DMS53 treated with DMSO at 0.1 percent for 48 hours (cell line): ENCODE results near the gene SH3PXD2A.
"Not testable (repeated sequence)": the region's sequence is repeated elsewhere in the genome, so short reads cannot be mapped to it uniquely, and the experiment has no call there.

ENCODE experiments used
- DNase-seq: peaks from one replicate; lab custom pipeline; 2025; ENCODE audit not compliant: unreplicated experiment; lab: John Stamatoyannopoulos, UW

The SH3PXD2A gene

GRCh38 chr10:103652599-103653281 lies 202.6 kb downstream of the SH3PXD2A start:
- no peak for DNase-seq

DNA sequence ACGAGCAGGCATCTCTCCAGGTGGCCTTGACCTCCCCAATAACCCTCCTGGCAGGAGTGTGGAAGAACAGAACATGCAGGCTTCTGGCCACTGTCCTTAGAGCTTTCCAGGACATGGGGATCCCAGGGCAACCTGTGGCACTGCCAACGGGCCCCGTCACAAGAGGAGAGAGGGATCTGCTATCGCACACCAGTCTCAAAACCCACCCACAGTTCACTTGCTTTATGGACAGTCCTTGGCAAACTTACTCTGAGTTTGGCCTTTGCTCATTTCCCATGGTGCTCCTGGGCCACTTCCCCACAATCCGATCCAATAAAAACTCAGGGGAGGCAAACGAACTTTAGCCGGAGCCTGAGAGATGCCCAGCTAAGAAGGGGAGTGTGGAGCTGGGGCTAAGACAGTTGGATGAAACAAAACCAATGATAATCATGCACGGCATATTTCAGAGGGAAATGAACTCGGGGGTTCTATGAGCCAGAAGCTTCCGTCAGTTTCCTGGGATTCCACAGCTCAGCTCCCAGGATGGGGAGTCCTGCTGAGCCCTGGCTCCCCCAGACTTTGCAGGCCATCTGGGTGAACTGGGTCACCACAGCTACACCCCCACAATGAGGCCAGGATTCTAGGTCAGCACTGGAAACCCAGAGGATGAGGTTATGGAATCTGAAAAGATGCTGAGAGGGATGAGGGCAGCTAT lies 203.4 kb downstream of the SH3PXD2A start:
- no peak for DNase-seq

DNA sequence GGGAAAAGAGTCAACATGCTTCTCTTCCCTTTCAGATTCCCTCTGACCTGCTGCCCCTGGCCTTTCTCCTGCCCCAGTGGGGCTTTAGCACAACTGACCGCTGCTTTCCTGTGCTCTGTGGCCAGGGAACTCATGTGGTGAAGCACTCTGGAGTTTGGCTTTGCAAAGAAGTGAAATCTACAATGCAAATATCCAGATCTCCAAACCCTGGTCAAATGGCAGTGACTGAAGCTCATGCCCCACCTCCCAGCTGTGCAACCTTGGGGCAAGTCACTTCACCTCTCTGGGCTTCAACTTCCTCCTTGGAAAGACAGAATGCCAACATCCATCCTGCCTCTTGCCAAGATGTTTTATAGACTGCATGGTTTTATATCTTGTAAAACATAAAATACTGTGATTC lies 204.0 kb downstream of the SH3PXD2A start:
- no peak for DNase-seq

GRCh38 chr10:103649654-103650423 lies 205.5 kb downstream of the SH3PXD2A start:
- DNase-seq = peak; percentile 52

- no peak for DNase-seq
Observed at GRCh38 chr10:103648636-103649532, 206.5 kb downstream of the SH3PXD2A start.

DNA sequence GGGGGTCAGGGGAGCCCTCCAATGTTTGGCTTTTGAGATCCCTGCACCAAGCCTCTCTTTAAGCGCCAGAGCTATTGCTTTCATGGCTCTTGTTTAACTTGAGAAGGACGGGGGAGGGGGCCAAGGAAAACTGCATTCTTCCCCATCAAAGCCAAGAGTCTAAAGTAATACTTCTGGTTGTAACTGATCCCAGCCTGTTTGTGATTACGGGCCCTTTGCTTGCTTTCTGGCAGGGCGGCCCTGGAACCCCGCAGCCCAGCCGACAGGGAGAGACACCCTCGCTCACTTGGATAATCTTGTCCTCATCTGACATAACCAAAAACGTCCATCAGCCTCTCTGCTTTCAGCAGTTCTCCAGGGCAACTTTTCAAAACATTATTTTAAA lies 207.1 kb downstream of the SH3PXD2A start:
- DNase-seq = no peak

DNA sequence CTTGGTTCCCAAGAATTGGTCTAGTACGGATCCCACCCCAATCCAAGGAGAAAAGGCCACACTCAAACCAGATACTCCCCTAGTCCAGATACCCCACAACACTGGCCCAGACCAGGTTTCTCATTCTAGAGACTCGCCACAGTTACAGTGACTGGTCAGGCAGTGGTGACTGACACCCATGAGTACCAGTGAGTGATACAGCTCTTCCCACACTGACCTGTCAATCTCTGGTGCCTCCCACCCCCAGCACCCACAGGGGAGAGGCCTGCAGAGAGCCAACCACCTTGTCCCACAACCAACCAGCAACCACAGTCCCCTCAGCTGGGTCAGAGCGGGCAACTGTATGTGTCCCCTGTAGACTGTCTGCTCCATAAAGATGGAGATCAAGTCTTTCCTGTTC lies 209.1 kb downstream of the SH3PXD2A start:
- DNase-seq = no peak

DNA sequence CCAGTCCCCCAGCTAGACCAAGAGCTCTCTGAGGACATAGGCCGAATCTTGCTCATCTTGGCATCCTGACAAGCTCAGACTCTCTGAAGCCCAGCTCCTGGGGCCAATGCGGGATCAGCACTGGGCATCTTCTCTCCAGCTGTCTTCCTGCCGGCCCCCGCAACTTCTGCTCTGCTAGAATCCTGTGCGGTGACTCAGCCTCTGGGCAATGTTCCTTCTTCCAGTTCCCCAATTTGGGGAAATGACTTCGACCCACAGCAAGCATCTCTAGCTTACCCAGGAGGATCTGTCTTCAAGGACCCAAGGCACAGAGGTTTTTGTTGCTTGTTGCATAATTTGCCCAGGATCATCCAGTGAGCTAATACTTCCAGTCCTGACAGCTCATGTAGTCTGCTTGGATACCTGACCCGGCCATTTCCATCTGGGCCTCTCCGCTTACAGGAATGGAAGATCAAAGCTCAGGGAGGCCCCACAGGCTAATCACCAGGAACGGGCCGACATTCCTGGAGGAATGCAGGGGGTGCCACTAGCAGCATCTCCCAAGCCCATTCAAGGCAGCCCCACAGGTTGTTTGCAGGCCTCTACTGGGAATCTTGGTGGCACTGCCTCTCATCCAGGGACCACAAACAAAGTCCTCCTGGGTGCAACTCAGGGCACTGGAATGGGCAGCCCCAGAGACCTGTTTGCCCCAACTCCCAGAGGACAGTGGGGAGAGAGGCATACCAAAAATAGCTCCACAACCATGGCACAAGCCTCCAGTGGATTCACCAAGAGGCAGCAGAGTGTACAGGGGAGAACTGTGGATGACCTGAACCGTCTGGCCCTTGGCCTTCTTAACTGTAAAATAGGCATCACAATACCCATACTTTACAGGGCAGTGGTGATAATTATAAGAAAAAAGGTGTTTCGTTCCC lies 210.0 kb downstream of the SH3PXD2A start:
- no peak for DNase-seq

- DNase-seq = no peak
Observed at GRCh38 chr10:103643381-103643780, 212.0 kb downstream of the SH3PXD2A start.

DNA sequence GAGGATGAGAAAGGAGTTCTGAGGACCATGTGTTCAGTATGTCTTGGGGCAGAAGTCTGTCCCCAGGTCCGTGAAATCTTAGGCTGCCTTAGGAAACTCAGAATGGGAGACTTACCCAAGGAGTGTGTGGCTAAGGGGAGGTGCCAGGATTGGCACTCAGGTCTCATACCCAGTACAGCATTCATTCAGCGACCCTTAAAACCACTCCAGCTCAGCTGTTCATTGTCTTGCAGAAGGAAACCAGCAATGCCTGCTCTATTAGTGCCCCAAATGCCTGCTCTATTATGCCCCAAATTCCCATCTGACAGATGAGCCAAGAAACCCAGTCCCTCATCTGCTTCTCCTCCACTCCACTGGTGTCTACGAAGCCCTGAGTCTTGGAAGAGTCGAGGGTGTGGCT lies 214.1 kb downstream of the SH3PXD2A start:
- DNase-seq = no peak

DNA sequence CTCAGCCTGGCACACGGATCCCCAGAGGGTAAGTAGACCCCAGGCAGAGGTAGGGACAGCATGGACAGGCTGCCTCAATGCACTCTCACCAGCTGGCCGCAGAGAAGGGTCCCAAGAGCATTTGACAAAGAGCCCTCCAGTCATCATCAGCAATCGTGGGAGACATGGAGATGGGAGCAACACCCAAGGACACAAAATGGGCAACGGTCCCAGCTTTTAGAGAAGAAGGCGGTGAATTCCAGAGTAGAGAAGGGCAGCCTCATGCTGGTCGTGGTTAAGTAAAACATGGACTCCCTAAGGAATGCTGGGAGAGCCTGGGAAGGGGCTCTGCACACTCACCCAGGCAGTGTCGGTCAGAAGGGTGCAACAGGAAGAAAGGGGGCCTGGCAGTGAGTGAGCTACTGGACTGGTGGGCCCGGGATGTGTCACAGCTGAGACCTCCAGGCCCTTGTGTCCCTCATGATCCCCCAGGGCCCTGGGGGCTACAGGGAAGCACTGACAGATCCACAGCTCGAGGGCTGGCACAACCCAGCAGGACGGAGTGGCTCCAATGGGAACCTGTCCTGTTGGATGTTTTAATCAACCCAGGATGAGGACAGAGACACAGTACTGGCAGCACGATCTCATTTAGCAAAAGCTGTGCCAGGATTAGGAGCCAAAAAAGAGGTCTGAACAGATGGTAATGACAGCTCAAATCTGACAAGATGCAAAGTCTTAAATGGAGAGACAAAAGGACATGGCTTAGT lies 214.8 kb downstream of the SH3PXD2A start:
- no peak for DNase-seq

- DNase-seq = no peak
Observed at GRCh38 chr10:103638948-103639347, 216.4 kb downstream of the SH3PXD2A start.

DNA sequence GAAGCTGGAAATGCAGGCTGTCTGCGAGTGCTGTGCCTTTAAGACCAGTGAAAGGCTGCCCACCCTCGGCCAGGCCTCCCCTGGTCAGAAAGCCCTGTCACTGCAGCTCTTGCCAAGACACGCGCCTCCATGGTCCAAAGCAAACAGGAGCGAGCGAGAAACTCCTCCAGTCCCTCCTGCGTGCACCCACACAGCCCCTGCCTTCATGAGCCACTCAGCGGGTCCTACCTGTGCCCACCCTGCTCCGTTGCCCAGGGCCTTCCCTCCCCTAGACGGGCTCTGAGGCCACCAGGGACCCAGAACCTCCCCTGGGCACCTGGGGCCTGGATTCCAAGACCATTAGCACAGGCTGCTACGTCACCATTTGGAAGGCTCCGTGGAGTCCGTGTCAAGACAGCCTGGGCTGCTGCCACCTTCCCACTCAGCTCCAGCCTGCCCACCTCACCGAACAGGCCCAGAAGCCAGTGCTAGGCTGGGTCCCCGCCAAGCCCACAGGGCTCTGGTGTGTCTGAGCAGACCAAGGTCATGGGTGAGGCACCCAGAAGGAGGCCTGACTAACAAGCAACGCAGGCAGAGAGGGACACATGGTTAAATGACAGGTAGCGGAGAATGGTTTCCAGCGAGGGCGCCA lies 217.3 kb downstream of the SH3PXD2A start:
- DNase-seq = no peak

DNA sequence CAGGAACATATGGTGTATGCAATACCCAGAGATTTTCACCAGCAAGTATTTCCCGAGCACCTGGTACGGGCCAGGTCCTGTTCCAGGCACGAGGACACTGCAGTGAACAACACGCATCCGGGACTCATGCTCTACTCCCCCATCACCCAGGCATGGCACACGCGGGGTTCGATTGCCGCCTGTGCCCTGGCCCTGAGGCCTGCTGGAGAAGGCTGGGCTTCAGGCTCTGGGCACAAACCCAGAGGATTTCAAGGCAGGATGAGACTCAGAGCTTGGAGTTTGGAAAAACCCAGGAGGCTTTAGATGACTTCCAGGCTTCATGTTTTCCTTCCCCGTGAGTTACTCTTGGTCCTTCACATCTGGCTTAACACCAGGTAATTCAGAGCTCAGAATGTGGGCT lies 218.4 kb downstream of the SH3PXD2A start:
- DNase-seq = no peak

DNA sequence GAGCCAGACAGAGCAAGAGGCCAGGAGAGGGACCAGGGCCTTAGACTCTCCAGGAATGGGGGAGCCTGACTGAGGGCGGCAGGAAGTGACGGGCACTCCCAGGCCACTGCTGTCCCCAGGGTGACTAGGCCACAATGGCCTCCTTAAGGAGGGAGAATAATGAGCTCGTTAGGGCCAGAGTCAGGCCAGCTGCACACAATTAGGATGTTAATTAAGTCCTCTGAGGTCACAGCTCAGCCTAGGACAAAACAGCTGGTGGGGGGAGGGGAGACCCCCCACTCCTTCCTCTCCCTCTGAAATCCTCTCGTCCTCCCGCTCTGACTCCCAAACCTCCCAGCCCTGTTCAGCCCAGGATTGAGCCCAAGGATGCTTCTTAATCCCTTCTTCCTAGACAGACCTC lies 218.9 kb downstream of the SH3PXD2A start:
- DNase-seq = no peak

- no peak for DNase-seq
Observed at GRCh38 chr10:103635580-103635979, 219.8 kb downstream of the SH3PXD2A start.

DNA sequence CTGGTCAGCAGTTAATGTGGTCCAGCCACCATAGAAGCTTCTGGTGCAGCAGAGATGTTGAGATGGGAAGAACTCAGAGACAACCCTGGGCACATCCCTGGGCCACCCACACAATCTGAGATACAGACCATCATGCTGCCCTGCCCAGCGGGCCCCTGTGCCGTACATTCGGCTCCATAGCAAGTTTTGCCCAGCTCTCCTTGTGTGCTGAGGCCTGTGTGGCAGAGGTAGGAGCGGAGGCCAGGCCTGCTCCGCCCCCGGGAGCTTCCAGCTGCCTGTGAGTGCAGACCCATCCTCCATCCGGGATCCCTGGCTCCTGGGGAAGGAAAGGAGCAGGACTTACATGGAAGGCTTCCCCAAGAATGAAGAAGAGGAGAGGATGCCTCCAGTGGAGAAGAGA lies 221.5 kb downstream of the SH3PXD2A start:
- no peak for DNase-seq

DNA sequence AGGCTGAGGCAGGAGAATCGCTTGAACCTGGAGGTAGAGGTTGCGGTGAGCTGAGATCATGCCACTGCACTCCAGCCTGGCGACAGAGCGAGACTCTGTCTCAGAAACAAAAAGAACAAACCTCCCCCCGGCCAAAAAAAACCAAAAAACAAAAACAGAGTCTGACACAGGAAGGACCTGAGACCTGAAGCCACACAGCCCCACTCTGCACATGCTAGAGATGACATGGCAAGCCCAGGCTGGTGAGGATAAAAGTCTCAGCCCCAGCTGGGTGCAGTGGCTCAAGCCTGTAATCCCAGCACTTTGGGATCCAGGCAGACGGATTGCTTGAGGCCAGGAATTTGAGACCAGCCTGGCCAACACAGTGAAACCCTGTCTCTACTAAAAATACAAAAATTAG lies 222.5 kb downstream of the SH3PXD2A start:
- DNase-seq = not testable (repeated sequence)

GRCh38 chr10:103632247-103632642 lies 223.1 kb downstream of the SH3PXD2A start:
- DNase-seq = no peak
